K562 (cell line): ENCODE measurements around the gene KCNMB4. TPM values are rescaled to one million over a fixed set of nuclear protein-coding genes. Genes with fewer than 3 reads are reported as not detected.

ENCODE experiments used
- ATAC-seq: fragments of 200-7000 bp; cut with Tn5 transposase; 3 replicates; pipeline ENCODE4 v1.9.1; 2020; ENCODE audit warnings: moderate library complexity
- BruUV-seq: library from RNA; stranded (reverse); fragments of 400-500 nt; replicated peaks from 2 replicates; lab custom pipeline; 2021; lab: Mats Ljungman, UMichigan
- CTCF ChIA-PET: fragments of 300-600 bp; formaldehyde crosslinking; extraction: SDS; loops from one replicate; lab custom pipeline; 2021; ENCODE audit warnings: low intra/inter-chr PET ratio; lab: Yijun Ruan, JAX
- POLR2A ChIA-PET: fragments of 300-600, 350-650 bp; sonication (Branson Sonifier 250); formaldehyde crosslinking; extraction: SDS; loops from one replicate; lab custom pipeline; 2021; ENCODE audit warnings: antibody characterized with exemption, inconsistent platforms; lab: Yijun Ruan, JAX
- DNase-seq, 4 experiments: peaks; one replicate each; pipeline versions ENCODE4 v3.0.0 to v3.0.0-alpha.2; 2011 to 2018; ENCODE audit warnings: low spot score in 3 of 4, mixed read lengths in 3 of 4; ENCODE audit errors: extremely low read depth in 1 of 4
- FAIRE-seq: peaks from 2 replicates; lab custom pipeline; 2011; peaks lifted over from hg19 to GRCh38; lab: Jason Lieb, UNC
- H2AFZ ChIP-seq: 2 replicates; pipeline ENCODE4 v1.6.0; 2011; ENCODE audit warnings: low read depth, low read length, control low read depth, inconsistent platforms
- H3K27ac ChIP-seq: fragments of 200-600 bp; 3 replicates; pipeline ENCODE4 v1.8.0; 2011; ENCODE audit warnings: low read depth, mild to moderate bottlenecking, control low read depth, inconsistent platforms, low read length, moderate library complexity, mixed read lengths; ENCODE audit errors: extremely low read depth
- H3K27me3 ChIP-seq, 2 experiments: fragments of 300-600 bp in 1 of 2; 2 replicates in 1 of 2; 3 replicates in 1 of 2; pipeline versions ENCODE4 v1.6.0 to v1.8.0; 2011; ENCODE audit warnings: inconsistent platforms in 2 of 2, low read length in 2 of 2, mild to moderate bottlenecking in 1 of 2, mixed read lengths in 1 of 2, moderate library complexity in 1 of 2; ENCODE audit not compliant: control insufficient read depth in 2 of 2, insufficient read depth in 2 of 2
- H3K36me3 ChIP-seq: fragments of 300-600 bp; 3 replicates; pipeline ENCODE4 v1.8.0; 2011; ENCODE audit warnings: mild to moderate bottlenecking, low read length, inconsistent platforms; ENCODE audit not compliant: control insufficient read depth, insufficient read depth
- H3K4me1 ChIP-seq, 2 experiments: fragments of 200-600 bp in 1 of 2; replicated peaks in 1 of 2; 2 replicates in 1 of 2; 3 replicates in 1 of 2; pipeline versions ENCODE4 v1.5.1 to v1.8.0; 2011; ENCODE audit warnings: inconsistent platforms in 2 of 2, low read length in 2 of 2, mild to moderate bottlenecking in 1 of 2, mixed read lengths in 1 of 2, moderate library complexity in 1 of 2; ENCODE audit not compliant: control insufficient read depth in 2 of 2, insufficient read depth in 2 of 2
- H3K4me2 ChIP-seq: 2 replicates; pipeline ENCODE4 v1.6.1; 2011; ENCODE audit warnings: low read length, control low read depth, inconsistent platforms, mixed read lengths; ENCODE audit not compliant: insufficient read depth
- H3K4me3 ChIP-seq: fragments of 200-600 bp; sonication (generic), shearing (Covaris generic); 2 replicates; pipeline ENCODE4 v1.5.1; 2016; ENCODE audit warnings: control low read depth, inconsistent platforms
- H3K79me2 ChIP-seq: fragments of 200-600 bp; 3 replicates; pipeline ENCODE4 v1.8.0; 2011; ENCODE audit warnings: low read length, inconsistent platforms; ENCODE audit not compliant: control insufficient read depth, insufficient read depth
- H3K9ac ChIP-seq, 2 experiments: 2 replicates each; pipeline versions ENCODE4 v1.6.0 to v1.6.1; 2011; ENCODE audit warnings: low read depth in 2 of 2, low read length in 2 of 2, control low read depth in 1 of 2, inconsistent platforms in 1 of 2, mild to moderate bottlenecking in 1 of 2, mixed read lengths in 1 of 2; ENCODE audit not compliant: insufficient read depth in 1 of 2
- H3K9me1 ChIP-seq: one replicate; pipeline ENCODE4 v1.6.0; 2011; ENCODE audit warnings: inconsistent platforms, mild to moderate bottlenecking, low read length, moderate library complexity; ENCODE audit not compliant: control insufficient read depth, insufficient read depth
- H3K9me3 ChIP-seq: replicated peaks from 2 replicates; pipeline ENCODE4 v1.5.1; 2011; ENCODE audit warnings: low read depth, low read length, inconsistent platforms; ENCODE audit not compliant: control insufficient read depth, insufficient read depth
- H4K20me1 ChIP-seq: replicated peaks from 2 replicates; pipeline ENCODE4 v1.6.1; 2011; ENCODE audit warnings: low read length, inconsistent platforms, mixed read lengths; ENCODE audit not compliant: control insufficient read depth, insufficient read depth
- CHAMP1 ChIP-seq: fragments of 450-650 bp; IDR thresholded peaks from 2 replicates; pipeline ENCODE4 v1.6.1; 2016; ENCODE audit warnings: mild to moderate bottlenecking
- ETV6 ChIP-seq, 3 experiments: fragments of 150-350 bp in 1 of 3; sonication (generic) in 1 of 3; formaldehyde crosslinking in 1 of 3; IDR thresholded peaks; 2 replicates each; pipeline versions ENCODE4 v1.6.1 to v1.8.0; 2014 to 2022; ENCODE audit warnings: borderline replicate concordance in 2 of 3, low read depth in 2 of 3, antibody characterized with exemption in 1 of 3, low read length in 1 of 3, mild to moderate bottlenecking in 1 of 3, missing genetic modification reagents in 1 of 3
- HMBOX1 ChIP-seq: sonication (generic); IDR thresholded peaks from 2 replicates; pipeline ENCODE4 v1.6.1; 2016
- MBD2 ChIP-seq: sonication (generic); IDR thresholded peaks from 2 replicates; pipeline ENCODE4 v1.6.1; 2016; ENCODE audit warnings: low read depth, borderline replicate concordance
- ZFP1 ChIP-seq: fragments of 450-650 bp; formaldehyde crosslinking; IDR thresholded peaks from 2 replicates; pipeline ENCODE4 v1.4.0; 2020; ENCODE audit warnings: mild to moderate bottlenecking, mixed read lengths
- ZNF707 ChIP-seq: fragments of 250-450 bp; sonication (Bioruptor Pico); conservative IDR thresholded peaks from 2 replicates; pipeline ENCODE4 v1.8.0; 2022; ENCODE audit warnings: inconsistent platforms, mild to moderate bottlenecking, moderate library complexity
- WGBS: fragments of 100-300 bp; shearing (Covaris generic); methylation state at CpG from one replicate; pipeline ENCODE4 v1.1.6; 2016; ENCODE audit warnings: low coverage, mixed read lengths; ENCODE audit not compliant: insufficient coverage; ENCODE audit errors: missing lambda C conversion rate; 5-methylcytosine and 5-hydroxymethylcytosine counted together
- in situ Hi-C: fragments of 300-500 bp; cut with MboI; formaldehyde crosslinking; loops from 4 replicates; pipeline ENCODE4 v1.15.0; 2018; ENCODE audit warnings: inconsistent platforms, mixed read lengths
- intact Hi-C: fragments of 100-400 bp; cut with micrococcal nuclease; formaldehyde crosslinking; loops from 2 replicates; pipeline ENCODE4 v1.14.2; 2022
- polyA plus RNA-seq, 8 experiments: library from polyadenylated mRNA; depleted of rRNA in 4 of 8; stranded (reverse) in 5 of 8; unstranded in 3 of 8; fragments of >200 nt; fragmentation: Nextera tagmentation in 2 of 8; fragmentation: Illumina TruSeq in 1 of 8; extraction: Ambion mirVana in 2 of 8; extraction: Trizol in 1 of 8; gene quantifications; 2 replicates each; pipeline versions ENCODE4 v1.2.1 to v1.2.3, GENCODE V29; 2011 to 2014; ENCODE audit warnings: inconsistent platforms in 1 of 8, missing spikeins in 1 of 8
- total RNA-seq, 7 experiments: library from RNA; depleted of rRNA in 6 of 7; stranded (reverse); fragments of >200 nt in 6 of 7; fragmentation: Illumina TruSeq in 2 of 7; extraction: Trizol in 2 of 7; gene quantifications; 2 replicates each; pipeline versions ENCODE4 v1.2.1 to v1.2.3, GENCODE V29; 2011 to 2021; ENCODE audit warnings: low replicate concordance in 1 of 7

KCNMB4 gene
- total and polyA plus RNA-seq, 9 of the 15 experiments (the other 6 are each of a cell fraction or from before 2014, with no cell fraction given): 0.01 to 0.14 (median 0.06) TPM; not detected in 1

DNA sequence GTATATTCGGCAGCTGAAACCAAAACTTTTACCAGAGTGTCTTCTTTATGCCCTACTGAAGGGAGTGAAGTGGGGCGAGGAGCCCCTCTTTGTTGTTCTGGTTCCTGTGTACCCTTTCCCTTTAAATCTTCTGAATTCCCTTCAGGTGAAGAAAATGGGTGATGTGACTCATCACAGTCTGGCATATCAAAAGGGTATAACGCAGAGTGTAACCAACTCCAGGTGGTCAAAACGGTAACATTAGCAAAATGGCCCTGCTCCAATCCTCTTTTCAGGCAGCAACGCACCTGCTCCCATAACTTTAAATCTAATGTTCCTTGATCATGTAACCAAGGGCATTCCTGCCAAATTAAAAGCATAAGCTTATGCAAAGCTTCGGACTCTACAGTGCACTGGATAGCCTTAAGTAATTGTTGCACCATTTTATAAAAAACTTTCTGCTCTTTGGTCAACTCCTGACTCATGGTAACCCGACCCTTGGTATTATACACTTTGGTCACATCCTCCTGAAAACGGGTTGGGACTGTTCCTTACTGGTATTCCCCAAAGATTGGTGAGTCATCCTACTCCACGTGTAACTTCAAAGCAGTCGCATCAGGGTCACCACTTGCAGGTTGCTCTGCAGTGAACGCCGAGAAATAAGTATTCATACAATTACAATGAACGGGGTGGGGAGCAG is 83.1 kb downstream of the KCNMB4 start (continued):
- TF ChIP-seq CHAMP1 (no peak), ETV6 (IDR thresholded peaks at IDR 0.05; ENCODE audit: borderline replicate concordance in 1 of 2, low read depth in 2 of 2, low read length in 1 of 2) (no peak), ETV6 (CRISPR knock-in tag; IDR thresholded peaks at IDR 0.05; ENCODE audit: borderline replicate concordance) (no peak), MBD2 (no peak), ZFP1 (CRISPR knock-in tag) (no peak)

GRCh38 chr12:70449753-70450341 is 83.8 kb downstream of the KCNMB4 start:
- WGBS: 4% methylated on average over 2 of the region's 2 CpGs
- Histone ChIP-seq H3K27me3 (no peaks in the 10 kb centered on the region), H3K9ac (no peak overlapping the region)

More at GRCh38 chr12:70449753-70450341, 83.8 kb downstream of the KCNMB4 start:
- H2AFZ ChIP-seq: no peak overlapping the region
- 0 out of 5 replicates have a peak, but pooled peaks cover 0 to under 1% of the 10 kb centered on the region in 2 experiments for H3K4me1 ChIP-seq
- POLR2A ChIA-PET: no interaction called here
- no peaks in the 10 kb centered on the region for H3K79me2 ChIP-seq
- H3K9me1 ChIP-seq: no peaks in the 10 kb centered on the region
- no peaks in the 10 kb centered on the region for H3K9me3 ChIP-seq
- intact Hi-C loops (no loop called here), in situ Hi-C loops (no loop called here)
- FAIRE-seq (no peak), ATAC-seq (no peak), DNase-seq (no peak)
- TF ChIP-seq ZNF707 (CRISPR knock-in tag) (0 out of 2 replicates have a peak, but pooled peaks have one; percentile 31), HMBOX1 (no peak)
- no peak overlapping the region for H3K27ac ChIP-seq
- H3K36me3 ChIP-seq: no peaks in the 10 kb centered on the region
- H3K4me3 ChIP-seq: no peak overlapping the region
- CTCF ChIA-PET: no interaction called here
- H4K20me1 ChIP-seq: no peaks in the 10 kb centered on the region
- H3K4me2 ChIP-seq: no peak overlapping the region
- BruUV-seq: no TSS peak
